C4-2B (cell line): ENCODE measurements around the gene LY86.

Experiments
- H3K27ac ChIP-seq: fragments of 450-650 bp; 2 replicates; pipeline ENCODE4 v1.5.1; 2017
- ZFX ChIP-seq: fragments of 450-650 bp; IDR thresholded peaks from 2 replicates; pipeline ENCODE4 v1.6.1; 2017
- TF ChIP-seq, protein P1 (sequence below): fragments of 450-650 bp; conservative IDR thresholded peaks from 2 replicates; pipeline ENCODE4 v1.5.1; 2017; ENCODE audit warnings: mild to moderate bottlenecking

Gene LY86

DNA sequence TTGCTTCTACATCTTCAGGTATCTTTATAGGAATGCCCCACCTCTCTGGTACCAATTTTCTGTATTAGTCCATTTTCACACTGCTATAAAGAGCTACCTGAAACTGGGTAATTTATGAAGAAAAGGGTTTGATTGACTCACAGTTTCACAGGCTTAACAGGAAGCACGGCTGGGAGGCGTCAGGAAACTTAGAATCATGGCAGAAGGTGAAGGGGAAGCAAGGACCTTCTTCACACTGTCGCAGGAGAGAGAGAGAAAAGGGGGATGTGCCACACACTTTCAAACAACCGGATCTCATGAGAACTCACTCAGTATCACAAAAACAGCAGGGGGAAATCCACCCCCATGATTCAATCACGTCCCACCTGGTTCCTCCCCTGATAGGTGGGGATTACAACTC lies 24.4 kb upstream of the LY86 start:
- H3K27ac ChIP-seq: no peak overlapping the region
- TF ChIP-seq, protein P1, sequence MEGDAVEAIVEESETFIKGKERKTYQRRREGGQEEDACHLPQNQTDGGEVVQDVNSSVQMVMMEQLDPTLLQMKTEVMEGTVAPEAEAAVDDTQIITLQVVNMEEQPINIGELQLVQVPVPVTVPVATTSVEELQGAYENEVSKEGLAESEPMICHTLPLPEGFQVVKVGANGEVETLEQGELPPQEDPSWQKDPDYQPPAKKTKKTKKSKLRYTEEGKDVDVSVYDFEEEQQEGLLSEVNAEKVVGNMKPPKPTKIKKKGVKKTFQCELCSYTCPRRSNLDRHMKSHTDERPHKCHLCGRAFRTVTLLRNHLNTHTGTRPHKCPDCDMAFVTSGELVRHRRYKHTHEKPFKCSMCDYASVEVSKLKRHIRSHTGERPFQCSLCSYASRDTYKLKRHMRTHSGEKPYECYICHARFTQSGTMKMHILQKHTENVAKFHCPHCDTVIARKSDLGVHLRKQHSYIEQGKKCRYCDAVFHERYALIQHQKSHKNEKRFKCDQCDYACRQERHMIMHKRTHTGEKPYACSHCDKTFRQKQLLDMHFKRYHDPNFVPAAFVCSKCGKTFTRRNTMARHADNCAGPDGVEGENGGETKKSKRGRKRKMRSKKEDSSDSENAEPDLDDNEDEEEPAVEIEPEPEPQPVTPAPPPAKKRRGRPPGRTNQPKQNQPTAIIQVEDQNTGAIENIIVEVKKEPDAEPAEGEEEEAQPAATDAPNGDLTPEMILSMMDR: no peak
- no peak for TF ChIP-seq ZFX

DNA sequence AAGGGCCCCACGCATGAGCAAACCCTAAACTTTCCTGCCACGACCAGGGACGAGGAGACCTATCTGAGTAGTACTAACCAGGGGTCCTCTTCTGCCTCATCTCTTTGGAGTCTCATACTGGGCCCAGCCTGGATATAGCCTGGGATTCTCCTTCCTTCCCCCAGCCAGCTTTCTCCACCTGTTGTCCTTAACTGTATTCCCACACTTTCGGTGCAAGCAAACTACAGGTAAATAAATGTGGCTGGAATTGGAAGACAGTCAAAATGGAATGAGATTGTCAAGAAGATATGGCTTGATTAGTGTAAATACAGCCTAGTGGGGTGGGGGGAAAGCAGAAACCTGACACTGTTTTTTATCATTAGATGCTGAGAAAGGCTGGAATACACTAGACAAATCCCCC lies 23.5 kb upstream of the LY86 start:
- TF ChIP-seq, protein P1: no peak
- TF ChIP-seq ZFX: no peak
- peak overlapping the region; percentile 41; the same call in 1 of the 2 replicates for H3K27ac ChIP-seq

DNA sequence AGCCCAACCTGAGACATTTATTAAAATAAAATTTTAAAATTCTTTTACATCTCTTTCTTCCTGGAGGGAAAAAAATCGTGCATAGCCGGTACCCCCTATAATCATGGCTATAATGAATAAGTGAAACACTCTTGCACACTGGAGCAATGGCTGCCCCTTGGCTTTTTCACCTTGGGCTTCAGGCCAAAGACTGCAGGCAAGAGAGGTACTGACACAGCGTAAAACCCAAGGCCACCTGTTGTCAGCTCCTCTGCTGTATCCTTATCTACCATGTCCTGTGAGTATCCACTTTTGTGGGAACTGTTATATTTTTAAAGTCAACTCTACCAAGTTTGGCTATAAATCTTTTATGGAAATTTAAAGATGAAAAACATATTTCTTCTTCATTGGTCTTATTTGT lies 23.0 kb upstream of the LY86 start:
- TF ChIP-seq, protein P1: no peak
- no peak for TF ChIP-seq ZFX
- H3K27ac ChIP-seq: no peak overlapping the region

DNA sequence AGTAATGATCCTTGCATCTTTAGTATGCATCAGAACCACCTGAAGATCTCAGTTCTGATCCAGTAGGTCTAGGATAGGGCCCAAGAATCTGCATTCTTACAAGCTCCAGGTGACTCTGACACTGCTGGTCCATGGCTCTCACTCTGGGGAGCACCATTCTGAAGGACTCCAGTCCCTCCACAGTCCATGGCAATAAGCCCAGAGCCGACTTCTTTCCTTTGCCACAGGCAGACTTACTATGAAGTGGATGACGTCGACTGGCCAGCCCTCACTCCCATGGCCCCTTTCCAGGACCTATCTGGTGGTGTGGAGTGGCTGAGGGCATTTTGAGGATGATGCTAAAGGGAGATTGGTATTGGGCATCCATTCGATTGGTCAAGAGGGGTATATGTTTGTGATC lies 21.8 kb upstream of the LY86 start:
- TF ChIP-seq, protein P1: no peak
- no peak for TF ChIP-seq ZFX
- H3K27ac ChIP-seq: no peak overlapping the region

DNA sequence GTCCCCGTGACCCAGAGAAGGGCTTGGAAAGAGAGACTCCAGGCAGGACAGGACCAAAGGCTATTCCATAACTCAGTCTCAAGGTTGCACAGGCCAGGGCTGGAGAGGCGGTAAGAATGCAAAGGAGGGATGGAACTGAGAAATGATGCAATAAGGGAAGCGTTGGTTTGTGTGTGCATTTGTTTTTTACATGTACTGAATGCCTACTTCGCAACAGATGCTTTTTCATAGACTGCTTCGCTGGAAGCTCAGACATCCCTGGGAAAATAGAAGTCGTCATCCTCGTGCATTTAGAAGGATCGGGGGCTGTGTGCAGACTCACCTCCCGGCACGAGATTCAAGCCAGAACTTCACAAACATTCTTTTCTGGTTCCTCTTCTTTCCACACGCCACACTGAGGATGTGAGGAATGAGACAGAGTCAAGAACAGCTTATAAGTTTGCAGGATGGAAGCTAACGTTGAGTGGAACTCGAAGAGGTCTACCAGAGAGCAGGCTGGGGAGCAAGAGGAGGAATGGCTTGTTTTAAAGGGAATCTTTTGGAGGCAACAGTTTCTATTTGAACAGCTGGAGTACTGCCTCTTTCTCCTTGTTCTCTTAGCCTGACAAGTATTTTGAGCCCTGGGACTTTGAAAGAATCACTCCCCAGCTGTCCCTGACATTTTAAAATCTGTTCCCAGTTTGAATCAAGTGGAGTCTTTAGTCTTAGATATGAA lies 19.3 kb upstream of the LY86 start:
- H3K27ac ChIP-seq: no peak overlapping the region
- TF ChIP-seq, protein P1: no peak
- TF ChIP-seq ZFX: no peak

DNA sequence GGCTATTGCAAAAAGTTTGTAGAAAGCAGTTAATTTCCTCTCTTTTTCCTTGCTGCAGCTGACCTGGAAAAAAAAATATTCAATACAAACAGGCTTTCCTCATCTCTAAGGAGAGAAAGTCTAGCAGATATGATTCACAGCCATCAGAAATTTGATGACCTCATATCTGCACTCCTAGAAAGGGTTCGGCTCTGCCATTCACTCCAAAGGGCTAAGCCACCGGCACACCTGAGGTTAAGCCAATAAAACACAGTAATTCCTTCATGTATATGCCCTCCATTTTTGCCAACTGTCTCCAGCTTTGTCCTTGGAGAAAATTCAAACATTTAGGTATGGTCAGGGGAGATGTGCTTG lies 18.7 kb upstream of the LY86 start:
- TF ChIP-seq ZFX: no peak
- TF ChIP-seq, protein P1: no peak
- no peak overlapping the region for H3K27ac ChIP-seq

DNA sequence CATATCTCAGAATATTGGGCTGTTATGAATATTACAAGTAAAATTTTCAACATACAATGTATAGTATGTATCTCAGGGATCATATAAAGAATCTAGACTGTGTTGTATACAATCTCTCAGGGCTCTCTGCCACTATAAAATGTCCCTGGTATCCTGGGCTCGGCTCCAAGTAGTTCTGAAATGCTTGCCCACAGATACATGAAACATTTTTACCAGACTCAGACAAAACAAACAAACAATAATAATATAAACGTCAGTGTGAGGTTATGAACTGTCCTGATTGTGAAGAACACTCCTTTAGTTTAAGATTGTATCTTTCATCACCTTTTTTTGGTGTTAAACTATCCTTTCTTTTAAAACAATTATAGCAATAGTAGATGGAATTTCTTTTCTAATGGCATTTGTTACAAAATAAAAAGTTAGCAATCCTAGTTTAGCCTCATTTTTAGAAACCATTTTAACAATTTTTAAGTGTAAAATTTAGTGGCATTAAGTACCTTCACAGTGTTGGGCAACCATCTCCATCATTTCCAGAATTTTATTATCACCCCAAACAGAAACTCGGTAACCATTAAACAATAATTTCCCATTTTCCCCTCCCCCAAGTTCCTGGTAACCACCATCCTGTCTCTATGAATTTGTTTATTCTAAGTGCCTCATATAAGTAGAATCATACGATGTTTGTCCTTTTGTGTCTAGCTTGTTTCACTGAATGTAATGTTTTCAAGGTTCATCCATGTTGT lies 17.4 kb upstream of the LY86 start:
- no peak overlapping the region for H3K27ac ChIP-seq
- no peak for TF ChIP-seq ZFX
- TF ChIP-seq, protein P1: no peak
